HCT116 (cell line): ENCODE data around the gene OXCT2. TPM values are rescaled to one million over a fixed set of nuclear protein-coding genes. Genes with fewer than 3 reads are reported as not detected.

Experiments used
- ATAC-seq: fragments of 200-7000 bp; cut with Tn5 transposase; 2 replicates; pipeline ENCODE4 v1.9.1; 2020; ENCODE audit warnings: mild to moderate bottlenecking, moderate library complexity
- BruUV-seq: library from RNA; stranded (reverse); fragments of 400-500 nt; replicated peaks from 2 replicates; lab custom pipeline; 2021; lab: Mats Ljungman, UMichigan
- CTCF ChIA-PET: fragments of 300-600 bp; sonication (Branson Sonifier 250); formaldehyde crosslinking; loops from one replicate; lab custom pipeline; 2021; ENCODE audit warnings: antibody characterized with exemption; lab: Charles Lee
- POLR2A ChIA-PET: fragments of 300-600, 350-600 bp; sonication (Branson Sonifier 250); formaldehyde crosslinking; loops from one replicate; lab custom pipeline; 2021; ENCODE audit warnings: antibody characterized with exemption; lab: Charles Lee
- RAD21 ChIA-PET, 2 experiments: fragments of 300-600 bp; sonication (Branson Sonifier 250); formaldehyde crosslinking; loops; one replicate each; lab custom pipeline; 2023; ENCODE audit warnings: low total read pairs in 2 of 2; ENCODE audit not compliant: uncharacterized antibody in 2 of 2, unreplicated experiment in 2 of 2, low non-redundant PET in 1 of 2; lab: Charles Lee
- DNase-seq: peaks from one replicate; pipeline ENCODE4 v3.0.0-alpha.2; 2010; ENCODE audit warnings: low read depth, low spot score
- H2AFZ ChIP-seq: fragments of 200-600 bp; shearing (Covaris generic), sonication (generic); 2 replicates; pipeline ENCODE4 v1.6.1; 2017; ENCODE audit warnings: low read depth, mixed run types, mixed read lengths, antibody characterized with exemption, low read length; ENCODE audit not compliant: poor library complexity, severe bottlenecking
- H3K27ac ChIP-seq: 2 replicates; pipeline ENCODE4 v1.5.1; 2012; ENCODE audit warnings: low read depth, low read length
- H3K27me3 ChIP-seq: fragments of 200-600 bp; sonication (generic); 2 replicates; pipeline ENCODE4 v1.6.1; 2016; ENCODE audit warnings: mixed run types, low read length, mixed read lengths; ENCODE audit not compliant: insufficient read depth
- H3K36me3 ChIP-seq, 2 experiments: fragments of 200-500 bp in 1 of 2; fragments of 200-600 bp in 1 of 2; sonication (Bioruptor generic) in 1 of 2; sonication (generic) in 1 of 2; 2 replicates each; pipeline versions ENCODE4 v1.5.1 to v1.6.1; 2014 to 2016; ENCODE audit warnings: low read length in 2 of 2, inconsistent platforms in 1 of 2, mixed read lengths in 1 of 2, mixed run types in 1 of 2; ENCODE audit not compliant: insufficient read depth in 2 of 2, control insufficient read depth in 1 of 2
- H3K4me1 ChIP-seq, 2 experiments: fragments of 200-600 bp in 1 of 2; sonication (generic) in 1 of 2; 2 replicates each; pipeline versions ENCODE4 v1.5.1 to v1.6.1; 2012 to 2017; ENCODE audit warnings: low read length in 2 of 2, inconsistent platforms in 1 of 2, mild to moderate bottlenecking in 1 of 2, mixed read lengths in 1 of 2, mixed run types in 1 of 2, moderate library complexity in 1 of 2; ENCODE audit not compliant: insufficient read depth in 2 of 2, control insufficient read depth in 1 of 2
- H3K4me2 ChIP-seq: fragments of 200-600 bp; sonication (generic); 2 replicates; pipeline ENCODE4 v1.6.1; 2017; ENCODE audit warnings: mixed run types, low read length, mixed read lengths
- H3K4me3 ChIP-seq, 2 experiments: fragments of 200-600 bp in 1 of 2; sonication (generic) in 1 of 2; replicated peaks in 1 of 2; 2 replicates each; pipeline ENCODE4 v1.5.1; 2011 to 2016; ENCODE audit warnings: low read length in 2 of 2, control low read depth in 1 of 2, low read depth in 1 of 2, mild to moderate bottlenecking in 1 of 2, mixed read lengths in 1 of 2, mixed run types in 1 of 2
- H3K79me2 ChIP-seq: fragments of 200-600 bp; sonication (generic); 2 replicates; pipeline ENCODE4 v1.6.1; 2017; ENCODE audit warnings: mild to moderate bottlenecking, mixed run types, low read length, moderate library complexity, mixed read lengths; ENCODE audit not compliant: insufficient read depth
- H3K9ac ChIP-seq: fragments of 200-600 bp; sonication (generic); 2 replicates; pipeline ENCODE4 v1.6.1; 2016; ENCODE audit warnings: low read length, mixed read lengths
- H3K9me2 ChIP-seq: fragments of 200-600 bp; sonication (generic), shearing (Covaris generic); 2 replicates; pipeline ENCODE4 v1.6.1; 2017; ENCODE audit warnings: mixed run types, mild to moderate bottlenecking, moderate library complexity; ENCODE audit not compliant: insufficient read depth
- H3K9me3 ChIP-seq, 2 experiments: fragments of 200-500 bp in 1 of 2; fragments of 200-600 bp in 1 of 2; sonication (Bioruptor generic) in 1 of 2; sonication (generic) in 1 of 2; 2 replicates each; pipeline ENCODE4 v1.6.1; 2014 to 2017; ENCODE audit warnings: low read length in 2 of 2, mixed read lengths in 2 of 2, inconsistent platforms in 1 of 2, low read depth in 1 of 2, mild to moderate bottlenecking in 1 of 2, mixed run types in 1 of 2, moderate library complexity in 1 of 2; ENCODE audit not compliant: control insufficient read depth in 1 of 2, insufficient read depth in 1 of 2
- H4K20me1 ChIP-seq: fragments of 200-600 bp; sonication (generic), shearing (Covaris generic); 2 replicates; pipeline ENCODE4 v1.6.1; 2017; ENCODE audit warnings: mixed run types, mild to moderate bottlenecking, moderate library complexity; ENCODE audit not compliant: insufficient read depth
- CEBPB ChIP-seq: IDR thresholded peaks from 2 replicates; pipeline ENCODE4 v1.6.1; 2012; ENCODE audit warnings: low read depth
- POLR2AphosphoS5 ChIP-seq: IDR thresholded peaks from 2 replicates; pipeline ENCODE4 v1.6.1; 2011; ENCODE audit warnings: mild to moderate bottlenecking, low read depth, low read length, moderate library complexity
- ZFX ChIP-seq: fragments of 450-650 bp; IDR thresholded peaks from 2 replicates; pipeline ENCODE4 v1.6.1; 2017
- ZNF274 ChIP-seq: fragments of 200-500 bp; sonication (Bioruptor generic); IDR thresholded peaks from 2 replicates; pipeline ENCODE4 v1.6.1; 2014; ENCODE audit warnings: mild to moderate bottlenecking, low read depth, low read length, inconsistent platforms
- intact Hi-C: fragments of 100-400 bp; cut with micrococcal nuclease; formaldehyde crosslinking; loops from 2 replicates; pipeline ENCODE4 v1.10.0; 2022
- total RNA-seq: library from RNA; stranded (reverse); gene quantifications from one replicate; pipeline ENCODE4 v1.2.1, GENCODE V29; 2021; ENCODE audit not compliant: unreplicated experiment
- TF ChIP-seq, protein P1 (sequence below), 3 experiments: fragments of 200-600 bp in 1 of 3; sonication (generic) in 1 of 3; IDR thresholded peaks in 2 of 3; conservative IDR thresholded peaks in 1 of 3; 2 replicates each; pipeline ENCODE4 v1.5.1; 2012 to 2017; ENCODE audit warnings: low read depth in 2 of 3, low read length in 2 of 3, antibody characterized with exemption in 1 of 3, borderline replicate concordance in 1 of 3, control low read depth in 1 of 3, mild to moderate bottlenecking in 1 of 3, mixed read lengths in 1 of 3, mixed run types in 1 of 3, moderate library complexity in 1 of 3; ENCODE audit not compliant: insufficient read depth in 1 of 3
- TF ChIP-seq, protein P2 (sequence below): IDR thresholded peaks from 2 replicates; pipeline ENCODE4 v1.6.1; 2012; ENCODE audit warnings: low read depth

OXCT2 gene
- total RNA-seq, 1 experiment from 2014 or later: 3.7 TPM

DNA sequence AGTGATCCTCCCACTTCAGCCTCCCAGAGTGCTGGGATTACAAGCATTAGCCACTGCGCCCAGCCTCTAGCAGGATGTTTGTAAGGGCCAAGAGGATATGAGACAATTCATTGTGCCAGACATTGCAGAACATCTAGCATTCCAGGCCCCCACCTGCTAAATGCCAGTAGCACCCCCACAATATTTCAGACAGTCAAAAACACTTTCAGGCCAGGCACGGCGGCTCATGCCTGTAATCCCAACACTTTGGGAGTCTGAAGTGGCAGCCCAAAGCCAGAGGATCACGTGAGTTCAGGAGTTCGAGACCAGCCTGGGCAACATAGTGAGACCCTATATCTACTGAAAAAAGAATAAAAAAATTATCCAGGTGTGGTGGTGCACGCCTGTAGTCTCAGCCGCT, 19.6 kb downstream of the OXCT2 start:
- Histone ChIP-seq H2AFZ (no peak overlapping the region), H3K36me3 (peaks cover 56 to 78% of the 10 kb centered on the region in 2 experiments), H3K79me2 (0 out of 2 replicates have a peak, but pooled peaks cover 2% of the 10 kb centered on the region), H3K4me1 (no peaks in the 10 kb centered on the region), H3K27me3 (no peaks in the 10 kb centered on the region), H3K9me2 (no peaks in the 10 kb centered on the region), H3K9ac (no peak overlapping the region), H3K4me2 (no peak overlapping the region), H3K4me3 (no peak overlapping the region), H3K9me3 (no peaks in the 10 kb centered on the region), H3K27ac (no peak overlapping the region), H4K20me1 (no peaks in the 10 kb centered on the region)
- ATAC-seq (no peak), DNase-seq (no peak)
- intact Hi-C loops: no loop called here
- ChIA-PET CTCF (no interaction called here), POLR2A (no interaction called here), RAD21 (no interaction called here)
- no peak for TF ChIP-seq ZNF274
- TF ChIP-seq POLR2AphosphoS5: no peak
- TF ChIP-seq, protein P1, sequence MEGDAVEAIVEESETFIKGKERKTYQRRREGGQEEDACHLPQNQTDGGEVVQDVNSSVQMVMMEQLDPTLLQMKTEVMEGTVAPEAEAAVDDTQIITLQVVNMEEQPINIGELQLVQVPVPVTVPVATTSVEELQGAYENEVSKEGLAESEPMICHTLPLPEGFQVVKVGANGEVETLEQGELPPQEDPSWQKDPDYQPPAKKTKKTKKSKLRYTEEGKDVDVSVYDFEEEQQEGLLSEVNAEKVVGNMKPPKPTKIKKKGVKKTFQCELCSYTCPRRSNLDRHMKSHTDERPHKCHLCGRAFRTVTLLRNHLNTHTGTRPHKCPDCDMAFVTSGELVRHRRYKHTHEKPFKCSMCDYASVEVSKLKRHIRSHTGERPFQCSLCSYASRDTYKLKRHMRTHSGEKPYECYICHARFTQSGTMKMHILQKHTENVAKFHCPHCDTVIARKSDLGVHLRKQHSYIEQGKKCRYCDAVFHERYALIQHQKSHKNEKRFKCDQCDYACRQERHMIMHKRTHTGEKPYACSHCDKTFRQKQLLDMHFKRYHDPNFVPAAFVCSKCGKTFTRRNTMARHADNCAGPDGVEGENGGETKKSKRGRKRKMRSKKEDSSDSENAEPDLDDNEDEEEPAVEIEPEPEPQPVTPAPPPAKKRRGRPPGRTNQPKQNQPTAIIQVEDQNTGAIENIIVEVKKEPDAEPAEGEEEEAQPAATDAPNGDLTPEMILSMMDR (IDR thresholded peaks at IDR 0.05 in 2 of 3, conservative IDR thresholded peaks at IDR 0.05 in 1 of 3; ENCODE audit: borderline replicate concordance in 1 of 3, insufficient read depth in 1 of 3, low read depth in 2 of 3, low read length in 2 of 3): no peak
- BruUV-seq: no TSS peak

DNA sequence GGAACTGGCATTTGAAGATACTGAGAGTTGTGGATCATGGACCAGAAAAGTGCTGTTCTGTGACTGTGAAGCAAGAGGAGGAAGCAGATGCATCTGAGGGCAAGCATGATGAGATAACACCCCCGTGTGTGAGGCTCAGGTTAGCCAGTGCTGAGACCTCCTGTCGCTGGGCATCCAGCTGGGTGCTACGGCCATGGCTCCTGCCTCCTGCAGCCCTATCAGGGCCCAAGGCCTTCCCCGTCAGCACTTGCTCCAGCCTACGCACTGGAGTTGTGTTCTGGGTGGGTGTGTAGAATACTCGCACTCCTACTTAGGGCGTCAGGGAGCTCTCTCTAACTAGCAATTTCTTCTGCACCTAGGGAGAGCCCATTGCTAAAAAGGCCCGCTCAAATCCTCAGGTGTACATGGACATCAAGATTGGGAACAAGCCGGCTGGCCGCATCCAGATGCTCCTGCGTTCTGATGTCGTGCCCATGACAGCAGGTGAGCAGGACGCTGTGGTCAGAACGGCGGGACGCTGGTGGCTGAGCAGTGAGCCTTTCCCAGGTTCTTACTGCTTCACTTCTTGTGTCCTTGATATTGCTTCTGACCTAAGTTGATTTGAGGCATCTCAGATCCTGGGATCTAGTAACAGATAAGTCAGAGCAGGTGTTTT, 26.0 kb downstream of the OXCT2 start:
- Histone ChIP-seq H3K4me2 (no peak overlapping the region), H3K9me2 (no peaks in the 10 kb centered on the region), H3K4me1 (peaks cover 0 to 2% of the 10 kb centered on the region in 2 experiments; a peak in 2 of 4 replicates), H3K27me3 (no peaks in the 10 kb centered on the region), H3K36me3 (peaks cover 65 to 79% of the 10 kb centered on the region in 2 experiments), H3K4me3 (no peak overlapping the region), H3K9me3 (no peaks in the 10 kb centered on the region), H3K9ac (no peak overlapping the region), H2AFZ (no peak overlapping the region)
- DNase-seq: no peak
- TF ChIP-seq, protein P2, sequence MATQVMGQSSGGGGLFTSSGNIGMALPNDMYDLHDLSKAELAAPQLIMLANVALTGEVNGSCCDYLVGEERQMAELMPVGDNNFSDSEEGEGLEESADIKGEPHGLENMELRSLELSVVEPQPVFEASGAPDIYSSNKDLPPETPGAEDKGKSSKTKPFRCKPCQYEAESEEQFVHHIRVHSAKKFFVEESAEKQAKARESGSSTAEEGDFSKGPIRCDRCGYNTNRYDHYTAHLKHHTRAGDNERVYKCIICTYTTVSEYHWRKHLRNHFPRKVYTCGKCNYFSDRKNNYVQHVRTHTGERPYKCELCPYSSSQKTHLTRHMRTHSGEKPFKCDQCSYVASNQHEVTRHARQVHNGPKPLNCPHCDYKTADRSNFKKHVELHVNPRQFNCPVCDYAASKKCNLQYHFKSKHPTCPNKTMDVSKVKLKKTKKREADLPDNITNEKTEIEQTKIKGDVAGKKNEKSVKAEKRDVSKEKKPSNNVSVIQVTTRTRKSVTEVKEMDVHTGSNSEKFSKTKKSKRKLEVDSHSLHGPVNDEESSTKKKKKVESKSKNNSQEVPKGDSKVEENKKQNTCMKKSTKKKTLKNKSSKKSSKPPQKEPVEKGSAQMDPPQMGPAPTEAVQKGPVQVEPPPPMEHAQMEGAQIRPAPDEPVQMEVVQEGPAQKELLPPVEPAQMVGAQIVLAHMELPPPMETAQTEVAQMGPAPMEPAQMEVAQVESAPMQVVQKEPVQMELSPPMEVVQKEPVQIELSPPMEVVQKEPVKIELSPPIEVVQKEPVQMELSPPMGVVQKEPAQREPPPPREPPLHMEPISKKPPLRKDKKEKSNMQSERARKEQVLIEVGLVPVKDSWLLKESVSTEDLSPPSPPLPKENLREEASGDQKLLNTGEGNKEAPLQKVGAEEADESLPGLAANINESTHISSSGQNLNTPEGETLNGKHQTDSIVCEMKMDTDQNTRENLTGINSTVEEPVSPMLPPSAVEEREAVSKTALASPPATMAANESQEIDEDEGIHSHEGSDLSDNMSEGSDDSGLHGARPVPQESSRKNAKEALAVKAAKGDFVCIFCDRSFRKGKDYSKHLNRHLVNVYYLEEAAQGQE: no peak
- TF ChIP-seq ZFX (no peak), CEBPB (no peak)
- TF ChIP-seq, all 23 proteins: peak for 0
- Histone ChIP-seq H3K79me2 (peaks cover 21% of the 10 kb centered on the region), H3K27ac (no peak overlapping the region), H4K20me1 (no peaks in the 10 kb centered on the region)
- no TSS peak for BruUV-seq
- intact Hi-C loops: no loop called here
- POLR2A ChIA-PET: no interaction called here
- RAD21 ChIA-PET: no interaction called here
- CTCF ChIA-PET: no interaction called here
- ATAC-seq: no peak
